HT1080 (cell line): Measurements from ENCODE around the gene PARL. TPM values are rescaled to one million over a fixed set of nuclear protein-coding genes. Genes with fewer than 3 reads are reported as not detected.
A peak's percentile ranks its signal among the peaks of the same experiment; 100 is the strongest.
"Not testable (repeated sequence)": the region's sequence is repeated elsewhere in the genome, so short reads cannot be mapped to it uniquely, and the experiment has no call there.

Experiments used
- DNase-seq: peaks from one replicate; pipeline ENCODE4 v3.0.0-alpha.2; 2015; ENCODE audit warnings: low read depth
- total RNA-seq: library from RNA; depleted of rRNA; stranded (reverse); fragments of >200 nt; shearing (Covaris generic); gene quantifications from 2 replicates; pipeline ENCODE4 v1.2.3, GENCODE V29; 2014

PARL gene
- total RNA-seq, 1 experiment from 2014 or later: 114 TPM

DNA sequence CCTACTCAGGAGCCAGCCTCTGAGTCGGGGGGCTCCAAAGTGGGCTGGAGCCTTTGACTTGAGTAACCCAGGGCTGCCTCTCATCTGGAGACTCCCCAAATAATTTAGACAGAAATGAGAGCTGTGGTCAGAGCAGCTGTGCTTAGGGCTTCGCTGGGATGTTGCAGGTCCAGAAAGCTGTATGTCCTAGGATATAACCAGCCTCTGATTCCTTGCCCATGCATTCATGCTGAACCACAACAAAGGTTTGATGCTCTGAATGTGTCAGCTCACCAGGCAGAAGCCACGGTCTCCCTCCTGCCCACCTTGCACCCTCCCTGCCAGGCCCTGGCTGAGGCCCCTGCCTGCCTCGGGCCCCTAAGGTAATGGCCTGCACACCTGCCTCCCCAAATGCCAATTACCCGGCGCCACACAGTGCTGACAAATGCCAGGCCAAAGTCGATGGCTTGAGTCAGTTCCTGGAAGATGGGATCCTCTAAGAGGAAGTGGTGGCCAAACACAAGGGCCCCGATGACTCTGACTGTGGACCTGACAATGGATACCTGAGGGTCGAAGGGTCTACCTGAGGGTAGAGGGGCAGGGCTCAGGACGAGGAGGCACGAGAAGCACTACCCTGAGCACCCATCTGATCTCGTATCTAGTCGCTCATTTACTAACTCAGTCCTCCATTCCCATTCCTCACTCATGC, 21.7 kb upstream of the PARL start:
- no peak for DNase-seq

DNA sequence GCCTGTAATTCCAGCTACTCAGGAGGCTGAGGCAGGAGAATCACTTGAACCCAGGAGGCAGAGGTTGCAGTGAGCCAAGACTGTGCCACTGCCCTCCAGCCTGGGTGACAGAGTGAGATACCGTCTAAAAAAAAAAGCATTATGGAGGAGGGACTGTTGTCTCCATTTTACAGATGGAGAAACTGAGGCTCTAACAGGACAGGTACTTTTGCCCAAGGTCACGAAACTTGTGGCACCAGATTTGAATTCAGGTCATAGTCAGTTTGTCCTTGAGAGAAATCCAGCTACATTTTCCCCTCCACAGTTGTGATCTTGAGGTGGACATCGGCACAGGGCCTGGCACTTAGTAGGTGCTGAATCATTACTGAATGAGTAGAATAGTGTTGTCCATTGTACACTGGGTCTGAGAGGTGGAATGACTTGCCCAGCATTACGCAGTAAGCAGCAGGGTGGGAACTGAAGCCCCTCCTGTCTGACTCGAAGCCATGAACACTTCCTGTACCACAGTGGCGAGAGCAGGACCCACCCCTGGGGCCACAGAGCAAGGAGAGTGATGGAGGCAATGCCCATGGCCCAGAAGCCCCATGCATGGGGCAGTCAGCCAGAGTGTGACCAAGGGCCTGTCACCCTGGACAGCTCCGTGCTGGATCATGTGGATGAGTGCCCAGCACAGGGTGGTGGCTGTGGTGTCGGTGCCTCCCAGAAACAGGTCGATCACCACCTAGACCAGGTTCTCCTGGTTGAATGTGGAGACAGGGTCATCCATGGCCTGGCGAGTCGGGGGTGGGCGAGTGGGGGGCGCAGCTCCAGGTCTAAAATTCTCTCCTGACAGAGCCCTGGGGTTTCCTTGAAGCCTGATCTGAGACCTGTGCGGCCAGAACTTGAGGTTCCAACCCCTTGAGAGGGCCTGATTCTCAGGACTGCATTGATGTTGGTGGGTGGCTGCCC, 20.4 kb upstream of the PARL start:
- no peak for DNase-seq

DNA sequence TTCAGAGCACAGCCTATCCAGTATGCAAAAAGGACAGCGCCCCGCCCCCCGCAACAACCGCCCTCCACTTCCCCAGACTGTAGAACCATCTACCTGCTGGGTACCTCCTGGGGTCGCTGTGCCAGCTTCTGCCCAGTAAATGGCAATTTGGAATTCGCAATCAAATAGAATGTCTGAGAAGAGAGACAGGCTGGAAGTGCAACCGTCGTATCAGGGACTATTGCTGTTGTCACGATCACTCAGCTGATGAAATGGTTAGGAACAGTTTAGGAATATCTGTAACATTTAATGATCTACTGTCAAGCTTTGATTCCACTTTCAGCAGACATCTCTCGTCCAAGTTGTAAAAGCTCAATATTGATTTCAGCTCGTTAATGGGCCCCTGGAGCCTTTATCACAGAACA, 13.3 kb upstream of the PARL start:
- no peak for DNase-seq

DNA sequence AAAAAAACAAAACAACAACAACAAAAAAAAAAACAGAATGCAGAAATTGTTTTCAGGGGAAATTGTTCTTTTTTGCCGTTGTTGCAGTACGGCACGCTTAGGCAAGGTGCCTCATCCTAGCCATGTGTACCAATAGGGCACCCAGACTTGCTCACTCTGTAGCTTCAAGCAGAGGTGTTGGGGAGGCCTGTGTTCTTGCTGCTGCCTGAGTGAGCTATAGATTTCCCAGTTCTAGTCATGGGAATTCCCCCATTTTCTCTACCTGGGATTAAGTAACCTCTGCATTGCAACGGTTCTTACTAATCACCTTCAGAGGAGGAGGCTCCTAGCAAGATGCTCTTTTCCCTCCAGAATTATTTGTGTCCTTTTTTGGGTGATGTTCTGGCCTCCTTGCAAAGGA, 12.9 kb upstream of the PARL start:
- DNase-seq: no peak

DNA sequence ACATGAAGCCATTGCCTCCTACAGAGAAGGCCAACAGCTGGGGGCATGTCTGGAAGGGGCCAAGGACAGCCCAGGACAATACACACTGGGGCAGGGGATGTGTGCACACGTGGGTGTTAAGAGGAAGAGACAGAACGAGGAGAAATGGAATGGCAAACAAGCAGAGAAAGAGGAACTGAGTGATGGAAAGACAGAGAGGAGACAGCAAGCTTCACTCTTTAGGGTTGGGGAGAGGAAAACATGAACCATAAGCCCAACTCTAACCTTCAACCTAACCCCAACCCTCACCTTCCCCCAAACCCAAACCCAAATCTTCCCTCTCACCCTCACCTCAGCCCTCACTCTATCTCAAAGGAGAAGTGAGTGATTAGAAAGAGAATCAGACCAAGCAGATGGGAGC, 11.9 kb upstream of the PARL start:
- DNase-seq: no peak

DNA sequence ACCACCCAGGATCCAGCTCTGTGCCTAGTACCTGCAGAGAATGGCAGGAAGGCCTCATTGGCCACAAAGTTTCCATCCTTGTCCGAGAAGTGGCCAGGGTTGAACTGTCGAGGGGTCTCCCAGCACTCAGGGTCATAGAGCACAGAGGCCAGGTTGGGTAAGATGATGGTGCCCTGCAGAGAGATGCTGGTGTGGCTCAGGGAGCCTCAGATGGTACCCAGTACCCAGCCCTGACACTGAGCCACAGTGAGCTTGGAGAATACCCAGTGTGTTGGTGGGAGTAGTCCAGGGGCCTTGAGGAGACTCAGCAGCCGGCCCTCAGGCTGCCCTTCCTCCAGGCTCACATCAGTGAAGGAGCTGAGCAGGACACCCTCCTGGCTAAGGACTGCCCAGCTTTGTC, 11.5 kb upstream of the PARL start:
- DNase-seq: no peak

DNA sequence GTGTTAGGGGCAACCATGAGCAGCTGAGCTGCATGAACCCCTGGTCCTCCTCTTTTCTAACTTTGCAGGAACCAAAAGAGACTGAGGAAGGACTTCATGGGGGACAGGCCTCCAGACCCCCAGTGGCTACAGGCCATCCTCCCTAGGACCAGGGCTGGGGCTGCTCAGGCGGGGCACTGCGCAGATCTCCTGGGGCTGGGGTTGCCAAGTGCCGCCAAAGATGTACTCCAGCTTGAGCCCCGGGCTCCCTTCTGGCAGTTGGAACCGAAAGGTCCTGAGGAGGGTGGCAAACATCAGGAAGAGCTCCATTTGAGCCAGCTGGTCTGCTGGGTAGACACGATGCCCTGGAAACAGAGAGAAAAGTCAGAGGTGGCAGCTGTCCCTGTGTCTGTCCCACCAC, 11.1 kb upstream of the PARL start:
- DNase-seq: no peak

DNA sequence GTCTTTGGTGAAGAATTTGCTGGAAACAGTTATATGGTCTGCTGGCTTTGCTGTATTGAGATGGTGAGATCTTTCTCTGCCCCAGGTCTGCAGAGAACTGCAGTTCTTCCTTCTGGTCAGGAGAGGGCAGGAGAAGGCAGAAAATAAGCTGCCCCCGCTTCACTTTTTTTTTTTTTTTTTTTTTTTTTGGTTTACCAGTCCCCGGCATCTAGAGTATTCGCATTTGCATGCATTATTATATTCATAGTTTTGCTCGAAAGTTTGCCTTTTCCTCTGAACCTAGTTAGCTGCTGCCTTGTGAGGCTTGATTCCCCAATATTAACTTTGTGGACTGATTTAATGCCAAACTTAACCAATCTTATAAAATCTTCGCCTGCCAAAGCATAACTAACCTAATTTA, 10.6 kb upstream of the PARL start:
- DNase-seq: peak; percentile 71

DNA sequence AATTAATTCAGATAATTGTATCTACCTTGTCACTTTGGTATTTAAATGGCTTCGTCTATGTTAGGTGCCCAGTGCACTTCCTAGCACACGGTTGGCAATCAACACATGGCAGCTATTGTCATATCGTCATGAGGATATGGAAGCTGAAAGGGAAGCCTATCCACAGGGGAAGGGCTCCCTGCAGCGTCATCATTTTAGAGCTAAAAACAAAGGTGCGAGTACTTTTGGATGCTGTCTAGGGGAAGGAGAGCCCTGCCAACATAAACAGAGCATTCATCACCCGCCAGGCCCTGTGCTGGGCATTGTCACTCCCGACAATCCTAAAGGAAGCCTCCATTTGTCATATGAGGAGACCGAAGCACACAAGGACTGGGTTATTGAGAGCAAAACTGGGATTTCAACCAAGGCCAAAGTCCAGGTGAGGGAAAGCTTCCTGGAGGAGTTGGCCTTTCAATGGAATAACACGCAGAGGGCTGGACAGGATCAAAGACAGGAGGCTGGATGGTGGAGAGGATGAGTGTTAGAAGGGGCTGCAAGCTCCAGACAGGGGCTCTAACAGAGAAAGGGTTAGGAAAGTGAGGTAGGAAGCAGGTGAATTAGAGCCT, 8.0 kb upstream of the PARL start:
- DNase-seq: no peak

DNA sequence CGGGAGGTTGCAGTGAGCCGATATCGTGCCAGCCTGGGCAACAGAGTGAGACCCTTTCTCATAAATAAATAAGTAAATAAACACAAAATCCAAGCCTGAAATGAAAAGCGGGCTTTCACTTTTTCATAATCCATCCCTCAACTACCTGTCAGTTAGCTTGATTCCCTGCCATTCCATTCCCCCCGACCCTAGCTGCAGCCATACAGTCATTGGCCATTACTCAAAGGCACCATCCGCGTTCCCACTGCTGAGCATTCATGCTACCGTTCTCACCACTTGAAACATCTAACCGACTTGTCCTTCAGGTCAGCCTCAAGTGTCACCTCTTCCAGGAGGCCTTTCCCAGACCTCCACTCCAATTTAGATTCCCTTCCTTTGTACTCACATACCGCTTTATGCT, 1.1 kb upstream of the PARL start:
- no peak for DNase-seq

DNA sequence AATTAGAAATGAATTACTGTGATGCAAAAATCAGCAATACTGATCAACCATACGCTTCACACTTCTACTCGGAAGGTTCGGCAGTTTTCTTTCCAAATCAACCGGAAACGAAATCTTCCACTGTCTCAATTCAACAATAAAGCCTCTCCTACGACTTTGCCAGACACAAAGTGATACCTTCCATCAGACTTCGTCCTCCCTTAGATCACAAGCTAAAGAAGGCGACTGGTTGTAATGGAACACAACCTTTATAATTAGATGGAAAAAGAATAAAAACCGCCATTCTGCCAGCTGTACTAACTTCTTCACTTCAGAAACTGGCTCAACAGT, 618 bp downstream of the PARL start:
- DNase-seq: no peak

DNA sequence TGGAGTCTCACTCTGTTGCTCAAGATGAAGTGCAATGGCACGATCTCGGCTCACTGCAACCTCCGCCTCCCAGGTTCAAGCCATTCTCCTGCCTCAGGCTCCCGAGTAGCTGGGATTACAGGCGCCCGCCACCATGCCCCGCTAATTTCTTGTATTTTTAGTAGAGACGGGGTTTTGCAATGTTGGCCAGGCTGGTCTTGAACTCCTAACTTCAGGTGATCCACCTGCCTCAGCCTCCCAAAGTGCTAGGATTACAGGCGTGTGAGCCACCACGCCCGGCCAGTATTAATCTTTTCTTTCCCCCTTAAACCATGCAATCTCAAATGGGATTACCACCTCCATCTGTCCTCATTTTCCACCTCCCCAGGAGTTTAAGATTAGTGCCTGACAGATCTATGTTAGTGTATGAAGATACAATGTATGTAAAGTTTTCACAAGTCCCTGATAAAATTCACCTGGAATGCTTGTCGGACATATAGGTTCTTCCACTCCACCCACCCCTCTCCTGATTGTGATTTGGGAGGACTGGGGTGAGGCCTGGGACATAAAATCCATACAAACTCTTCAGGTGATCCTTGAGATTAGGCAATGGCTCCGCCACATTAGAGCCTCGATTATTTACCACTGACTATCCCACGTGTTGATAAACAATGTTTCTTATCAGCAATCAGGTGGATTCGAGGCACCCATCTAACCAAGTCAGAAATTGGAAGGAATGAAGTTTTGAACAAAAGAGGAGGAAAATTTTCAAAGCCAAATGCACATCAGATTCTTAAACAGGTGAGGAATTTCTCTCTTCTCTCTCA, 1.2 kb downstream of the PARL start:
- DNase-seq: no peak

DNA sequence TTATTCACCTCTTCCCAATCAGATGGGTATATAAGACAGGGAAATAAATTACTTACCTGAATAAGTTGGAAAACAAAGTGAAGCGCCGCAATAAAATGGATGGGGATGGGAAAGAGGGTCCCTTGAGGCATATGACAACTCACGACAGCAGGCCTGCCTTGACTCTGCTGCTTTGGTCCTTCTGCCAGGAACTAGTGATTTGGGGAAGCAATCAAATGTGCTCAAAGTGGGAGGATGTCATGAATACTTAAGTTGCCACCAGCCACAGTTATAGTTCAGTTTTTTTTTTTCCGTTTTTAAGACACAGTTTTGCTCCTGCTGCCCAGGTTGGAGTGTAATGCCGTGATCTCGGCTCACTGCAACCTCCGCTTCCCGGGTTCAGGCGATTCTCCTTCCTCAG, 4.6 kb downstream of the PARL start:
- DNase-seq: no peak

DNA sequence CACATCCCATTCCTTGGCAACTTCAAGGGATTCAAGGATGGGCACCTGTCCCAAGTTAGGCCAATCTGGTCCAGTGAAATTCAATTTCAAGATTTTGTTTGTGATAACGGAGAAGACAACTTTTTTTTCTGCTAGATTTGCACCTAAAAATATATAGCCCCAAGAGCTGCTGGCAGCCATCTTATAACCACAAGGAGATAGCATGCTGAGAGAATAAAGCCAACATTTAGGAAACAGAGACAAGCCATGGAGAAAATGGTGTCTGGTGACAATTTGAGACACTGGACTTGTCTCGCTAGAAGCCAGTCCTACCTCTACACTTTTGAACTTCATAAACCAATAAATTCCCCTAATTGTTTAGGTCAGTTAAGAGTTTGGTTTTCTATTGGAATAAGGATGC, 5.4 kb downstream of the PARL start:
- no peak for DNase-seq

DNA sequence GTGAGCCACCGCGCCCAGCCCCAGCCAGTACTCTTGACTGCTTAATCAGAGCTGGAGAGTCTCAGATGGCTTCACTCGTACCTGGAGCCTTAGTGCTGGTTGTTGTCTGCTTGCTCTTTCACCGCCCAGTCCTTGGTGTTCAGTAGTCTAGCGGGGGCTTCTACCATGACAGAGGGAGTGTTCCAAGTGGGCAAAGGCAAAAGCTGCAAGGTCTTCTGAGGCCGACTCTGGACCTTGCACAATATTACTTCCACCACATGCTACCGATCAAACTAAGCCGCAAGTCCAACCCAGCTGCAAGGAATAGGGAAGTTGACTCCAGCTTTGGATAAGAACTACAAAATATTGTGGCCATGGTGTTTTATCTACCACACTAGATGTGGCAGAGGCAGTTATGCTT, 6.6 kb downstream of the PARL start:
- no peak for DNase-seq

DNA sequence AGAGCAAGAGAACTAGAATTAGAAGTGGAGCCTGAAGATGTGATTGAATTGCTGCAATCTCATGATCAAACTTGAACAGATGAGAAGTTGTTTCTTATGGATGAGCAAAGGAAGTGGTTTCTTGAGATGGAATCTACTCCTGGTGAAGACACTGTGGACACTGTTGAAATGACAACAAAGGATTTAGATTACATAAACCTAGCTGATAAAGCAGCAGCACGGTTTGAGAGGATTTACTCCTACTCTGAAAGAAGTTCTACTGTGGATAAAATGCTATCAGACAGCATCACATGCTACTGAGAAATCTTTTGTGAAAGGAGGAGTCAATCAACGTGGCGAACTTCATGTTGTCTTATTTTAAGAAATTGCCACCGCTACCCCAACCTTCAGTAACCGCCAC, 7.5 kb downstream of the PARL start:
- not testable (repeated sequence) for DNase-seq

DNA sequence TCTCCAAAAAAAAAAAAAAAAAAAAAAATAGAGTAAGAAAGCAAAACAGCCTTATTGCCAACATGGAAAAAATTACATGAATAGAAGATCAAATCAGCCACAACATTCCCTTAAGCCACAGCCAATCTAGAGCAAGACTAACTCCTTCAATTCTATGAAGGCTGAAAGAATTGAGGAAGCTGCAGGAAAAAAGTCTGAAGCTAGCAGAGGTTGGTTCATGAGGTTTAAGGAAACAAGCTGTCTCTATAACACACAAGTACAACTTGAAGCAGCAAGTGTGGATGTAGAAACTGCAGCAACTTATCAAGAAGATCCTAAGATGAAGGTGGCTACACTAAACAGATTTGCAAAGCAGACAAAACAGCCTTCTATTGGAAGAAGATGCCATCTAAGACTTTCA, 9.3 kb downstream of the PARL start:
- DNase-seq: no peak

DNA sequence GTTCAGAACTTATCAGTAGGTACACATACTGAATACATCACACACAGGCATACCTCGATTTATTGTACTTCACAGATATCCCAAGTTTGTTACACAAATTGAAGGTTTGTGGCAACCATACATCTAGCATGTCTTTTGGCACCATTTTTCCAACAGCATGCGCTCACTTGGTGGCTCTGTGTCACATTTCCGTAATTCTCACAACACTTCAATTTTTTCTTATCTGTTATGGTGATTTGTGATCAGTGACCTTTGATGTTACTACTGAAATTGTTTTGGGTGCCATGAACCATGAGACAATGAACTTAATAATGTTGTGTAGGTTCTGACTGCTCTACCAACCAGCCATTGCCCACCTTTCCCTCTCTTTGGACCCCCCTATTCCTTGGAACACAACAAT, 10.8 kb downstream of the PARL start:
- DNase-seq: no peak

DNA sequence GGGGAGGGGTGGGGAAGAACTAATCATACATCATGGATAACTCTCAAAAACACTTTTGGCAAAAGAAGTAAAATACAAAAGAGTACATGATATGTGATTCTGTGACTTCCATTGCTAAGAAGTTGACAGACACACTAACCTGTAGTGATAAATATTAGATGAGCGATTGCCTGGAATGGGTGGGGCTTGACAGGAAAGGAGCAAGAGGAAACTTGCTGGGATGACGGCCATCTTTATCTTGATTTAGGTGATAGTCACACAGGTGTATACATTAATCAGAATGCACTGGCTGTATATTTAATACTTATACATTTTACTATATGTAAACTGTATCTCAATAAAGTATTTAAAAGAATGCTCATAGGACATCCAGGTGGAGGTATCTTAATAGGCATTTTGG, 13.1 kb downstream of the PARL start:
- DNase-seq: no peak

DNA sequence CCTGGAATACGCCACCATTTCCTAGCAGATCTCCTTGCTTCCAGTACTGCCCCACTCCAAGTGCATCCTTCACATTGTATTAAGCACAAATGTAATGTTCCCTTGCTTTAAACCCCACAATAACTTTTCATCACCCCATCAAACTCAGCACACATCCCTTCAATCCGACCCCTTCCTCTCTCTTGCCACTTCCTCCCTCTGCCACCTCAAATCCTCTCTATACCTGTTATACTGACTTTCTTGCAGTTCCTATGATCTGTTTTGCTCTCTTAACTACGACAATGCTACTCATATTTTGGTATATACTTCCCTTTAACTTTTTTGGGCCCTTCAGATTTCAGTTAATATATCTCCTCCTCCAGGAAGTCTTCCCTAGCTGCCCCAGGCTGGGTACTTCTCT, 14.1 kb downstream of the PARL start:
- no peak for DNase-seq

DNA sequence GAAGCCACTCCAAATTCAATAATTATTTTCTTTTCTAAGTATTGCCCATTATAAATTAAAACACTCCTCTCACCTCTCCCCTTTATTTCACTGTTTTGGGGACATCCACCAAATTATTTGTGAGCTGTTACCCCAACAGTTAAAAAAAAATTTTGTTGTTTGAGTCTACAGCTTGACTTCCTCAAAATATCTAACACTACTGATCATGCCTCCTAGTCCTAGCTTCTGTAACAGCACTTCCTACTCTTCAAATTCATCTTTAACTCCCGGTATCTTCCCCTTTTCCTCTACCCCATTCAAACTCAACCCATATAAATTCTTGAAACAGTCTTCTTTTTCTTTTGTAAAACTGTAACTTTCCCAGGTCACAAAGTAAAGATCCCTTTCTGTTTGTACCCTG, 15.9 kb downstream of the PARL start:
- no peak for DNase-seq

DNA sequence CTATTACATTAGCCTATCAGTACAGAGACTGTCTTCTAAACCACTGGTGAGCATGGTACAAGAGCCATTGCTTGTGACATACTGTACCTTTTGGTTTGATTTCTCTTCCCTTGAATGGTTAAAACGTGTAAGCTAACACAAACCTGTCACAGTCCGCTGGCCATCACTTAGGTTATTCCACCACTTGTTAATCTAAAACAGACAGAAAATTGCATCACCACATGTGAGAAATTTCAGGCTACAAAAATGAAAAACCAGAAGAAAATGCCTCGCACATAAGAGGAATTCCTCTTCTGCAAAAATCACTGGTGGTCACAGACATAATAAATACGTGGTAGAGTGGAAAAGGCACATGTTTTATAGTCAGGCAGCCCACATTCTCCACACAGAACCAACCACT, 22.1 kb downstream of the PARL start:
- no peak for DNase-seq
